GM12878 (cell line): ENCODE measurements around the gene RALGAPA2. TPM values are rescaled to one million over a fixed set of nuclear protein-coding genes. Genes with fewer than 3 reads are reported as not detected.

Source experiments
- ATAC-seq: fragments of 200-7000 bp; cut with Tn5 transposase; 3 replicates; pipeline ENCODE4 v1.9.1; 2020; ENCODE audit warnings: mild to moderate bottlenecking, moderate library complexity
- BruUV-seq: library from RNA; stranded (reverse); fragments of 400-500 nt; replicated peaks from 2 replicates; lab custom pipeline; 2021; lab: Mats Ljungman, UMichigan
- CTCF ChIA-PET: fragments of 300-600 bp; sonication (Branson Sonifier 250); formaldehyde crosslinking; extraction: SDS; loops from one replicate; lab custom pipeline; 2021; ENCODE audit warnings: inconsistent platforms; lab: Yijun Ruan, JAX
- POLR2A ChIA-PET: fragments of 350-600 bp; formaldehyde crosslinking; extraction: SDS; loops from one replicate; lab custom pipeline; 2021; ENCODE audit warnings: inconsistent platforms; lab: Charles Lee
- RAD21 ChIA-PET: fragments of 300-600 bp; sonication (Branson Sonifier 250); formaldehyde crosslinking; loops from one replicate; lab custom pipeline; 2023; ENCODE audit warnings: antibody characterized with exemption; ENCODE audit not compliant: unreplicated experiment; lab: Charles Lee
- SMC1A ChIA-PET: fragments of 300-600 bp; sonication (Branson Sonifier 250); formaldehyde crosslinking; loops from one replicate; lab custom pipeline; 2023; ENCODE audit not compliant: unreplicated experiment, uncharacterized antibody; lab: Charles Lee
- DNase-seq: peaks from one replicate; pipeline ENCODE4 v3.0.0-alpha.2; 2011; ENCODE audit warnings: low read depth, low spot score
- FAIRE-seq: peaks from 3 replicates; lab custom pipeline; 2011; peaks lifted over from hg19 to GRCh38; lab: Jason Lieb, UNC
- H2AFZ ChIP-seq: 2 replicates; pipeline ENCODE4 v1.6.0; 2011; ENCODE audit warnings: low read depth, low read length, control low read depth; ENCODE audit not compliant: control insufficient read depth
- H3K27ac ChIP-seq: 2 replicates; pipeline ENCODE4 v1.5.1; 2011; ENCODE audit warnings: control low read depth; ENCODE audit not compliant: control insufficient read depth, insufficient read depth
- H3K27me3 ChIP-seq, 2 experiments: replicated peaks in 1 of 2; 2 replicates each; pipeline versions ENCODE4 v1.6.0 to v1.6.1; 2011; ENCODE audit warnings: low read length in 1 of 2; ENCODE audit not compliant: control insufficient read depth in 2 of 2, insufficient read depth in 2 of 2
- H3K36me3 ChIP-seq, 2 experiments: 2 replicates each; pipeline ENCODE4 v1.5.1; 2011; ENCODE audit warnings: low read length in 1 of 2; ENCODE audit not compliant: control insufficient read depth in 2 of 2, insufficient read depth in 2 of 2
- H3K4me1 ChIP-seq: 2 replicates; pipeline ENCODE4 v1.6.1; 2011; ENCODE audit warnings: mild to moderate bottlenecking, low read length, moderate library complexity, mixed read lengths; ENCODE audit not compliant: control insufficient read depth, insufficient read depth
- H3K4me2 ChIP-seq: 2 replicates; pipeline ENCODE4 v1.6.0; 2011; ENCODE audit warnings: control low read depth; ENCODE audit not compliant: control insufficient read depth, insufficient read depth
- H3K4me3 ChIP-seq: fragments of 200-600 bp; sonication (generic); 2 replicates; pipeline ENCODE4 v1.5.1; 2016
- H3K79me2 ChIP-seq: 2 replicates; pipeline ENCODE4 v1.6.0; 2011; ENCODE audit warnings: low read length; ENCODE audit not compliant: control insufficient read depth, insufficient read depth
- H3K9ac ChIP-seq: 2 replicates; pipeline ENCODE4 v1.8.0; 2011; ENCODE audit warnings: low read length, control low read depth, mixed read lengths; ENCODE audit not compliant: control insufficient read depth, insufficient read depth
- H3K9me3 ChIP-seq: replicated peaks from 3 replicates; pipeline ENCODE4 v1.5.1; 2011; ENCODE audit warnings: mild to moderate bottlenecking, low read length; ENCODE audit not compliant: control insufficient read depth, insufficient read depth
- H4K20me1 ChIP-seq: 2 replicates; pipeline ENCODE4 v1.6.0; 2011; ENCODE audit not compliant: control insufficient read depth, insufficient read depth
- TBL1XR1 ChIP-seq: IDR thresholded peaks from 2 replicates; pipeline ENCODE4 v1.6.1; 2012; ENCODE audit warnings: low read depth, low read length, improper control_type of control experiment
- WGBS: methylation state at CpG from one replicate; pipeline ENCODE4 v1.1.6; 2016; ENCODE audit warnings: low lambda C conversion rate; ENCODE audit not compliant: insufficient replicate concordance, insufficient coverage; ENCODE audit errors: missing lambda C conversion rate; 5-methylcytosine and 5-hydroxymethylcytosine counted together
- in situ Hi-C: fragments of 300-500 bp; cut with MboI; formaldehyde crosslinking; loops from 9 replicates; pipeline ENCODE4 v1.14.3; 2018; ENCODE audit warnings: mixed read lengths
- intact Hi-C: fragments of 100-400 bp; cut with micrococcal nuclease; formaldehyde crosslinking; loops from one replicate; pipeline ENCODE4 v1.14.2; 2022; ENCODE audit not compliant: unreplicated experiment
- polyA plus RNA-seq, 11 experiments: library from polyadenylated mRNA; depleted of rRNA in 4 of 11; unstranded in 6 of 11; stranded (reverse) in 5 of 11; fragments of >200 nt; fragmentation: Nextera tagmentation in 4 of 11; fragmentation: Illumina TruSeq in 1 of 11; extraction: Ambion mirVana in 4 of 11; extraction: Trizol in 1 of 11; gene quantifications; 1 replicate in 1 of 11; 2 replicates in 10 of 11; pipeline versions ENCODE4 v1.2.1 to v1.2.3, GENCODE V29; 2011 to 2016; ENCODE audit warnings: inconsistent platforms in 2 of 11, missing spikeins in 2 of 11, low read depth in 1 of 11
- total RNA-seq, 4 experiments: library from RNA; depleted of rRNA in 3 of 4; stranded (reverse); fragments of >200 nt in 3 of 4; fragmentation: Illumina TruSeq in 1 of 4; extraction: Trizol in 1 of 4; gene quantifications; 2 replicates each; pipeline versions ENCODE4 v1.2.1 to v1.2.3, GENCODE V29; 2013 to 2021
- TF ChIP-seq, protein P1 (sequence below): fragments of 450-650 bp; IDR thresholded peaks from 2 replicates; pipeline ENCODE4 v1.6.1; 2017; ENCODE audit warnings: low read depth, mild to moderate bottlenecking, moderate library complexity

The RALGAPA2 gene
- total and polyA plus RNA-seq, 10 of the 15 experiments (the other 5 are each of a cell fraction or from before 2014, with no cell fraction given), result 2.9 to 29.4 (median 19.6) TPM

DNA sequence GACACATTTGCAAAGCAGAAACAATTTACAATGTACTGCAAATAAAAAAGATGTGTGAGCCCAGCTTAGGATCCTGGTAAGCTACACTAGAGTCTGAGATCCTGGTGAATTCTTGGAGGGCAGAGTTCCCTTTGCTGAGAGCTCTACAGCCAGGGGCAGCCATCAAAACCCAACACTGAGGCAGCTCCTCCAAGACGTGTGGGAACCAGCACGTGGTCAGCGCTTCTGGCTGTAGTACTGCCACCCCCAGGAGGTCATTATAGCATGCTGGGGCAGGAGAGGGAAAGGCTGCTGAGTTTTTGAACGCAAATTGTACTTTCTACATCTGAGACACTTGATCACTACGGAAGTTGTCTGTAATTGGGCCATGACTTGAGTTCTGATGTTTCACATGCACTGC, 213.0 kb downstream of the RALGAPA2 start:
- H3K9me3 ChIP-seq, result no peaks in the 10 kb centered on the region
- DNase-seq (no peak), FAIRE-seq (no peak), ATAC-seq (no peak)
- 92% methylated on average over 5 of the region's 5 CpGs for WGBS
- no peak overlapping the region for H3K4me3 ChIP-seq
- intact Hi-C loops (no loop called here), in situ Hi-C loops (no loop called here)
- ChIA-PET SMC1A (interaction anchor here (1.0 to 3.7 kb wide), 6 partner anchors 9 to 61 kb away, joined by 3 to 16 read pairs (median 6); no protein-coding TSS in a partner anchor), RAD21 (interaction anchor here (0.9 to 1.1 kb wide), 2 partner anchors 11 to 54 kb away, joined by 3 to 4 read pairs; no protein-coding TSS in a partner anchor), POLR2A (no interaction called here), CTCF (interaction anchor here (0.7 to 1.2 kb wide), 3 partner anchors 11 to 60 kb away, joined by 3 to 6 read pairs (median 4); no protein-coding TSS in a partner anchor)
- no peak overlapping the region for H2AFZ ChIP-seq
- H3K4me2 ChIP-seq, result no peak overlapping the region
- peaks cover 20% of the 10 kb centered on the region for H3K4me1 ChIP-seq
- H3K9ac ChIP-seq, result no peak overlapping the region
- no peaks in the 10 kb centered on the region for H3K79me2 ChIP-seq
- peaks cover 3 to 12% of the 10 kb centered on the region in 2 experiments for H3K36me3 ChIP-seq
- H3K27me3 ChIP-seq, result no peaks in the 10 kb centered on the region
- TF ChIP-seq, protein P1, sequence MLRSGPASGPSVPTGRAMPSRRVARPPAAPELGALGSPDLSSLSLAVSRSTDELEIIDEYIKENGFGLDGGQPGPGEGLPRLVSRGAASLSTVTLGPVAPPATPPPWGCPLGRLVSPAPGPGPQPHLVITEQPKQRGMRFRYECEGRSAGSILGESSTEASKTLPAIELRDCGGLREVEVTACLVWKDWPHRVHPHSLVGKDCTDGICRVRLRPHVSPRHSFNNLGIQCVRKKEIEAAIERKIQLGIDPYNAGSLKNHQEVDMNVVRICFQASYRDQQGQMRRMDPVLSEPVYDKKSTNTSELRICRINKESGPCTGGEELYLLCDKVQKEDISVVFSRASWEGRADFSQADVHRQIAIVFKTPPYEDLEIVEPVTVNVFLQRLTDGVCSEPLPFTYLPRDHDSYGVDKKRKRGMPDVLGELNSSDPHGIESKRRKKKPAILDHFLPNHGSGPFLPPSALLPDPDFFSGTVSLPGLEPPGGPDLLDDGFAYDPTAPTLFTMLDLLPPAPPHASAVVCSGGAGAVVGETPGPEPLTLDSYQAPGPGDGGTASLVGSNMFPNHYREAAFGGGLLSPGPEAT, result no peak
- no peak for TF ChIP-seq TBL1XR1
- no TSS peak for BruUV-seq
- H3K27ac ChIP-seq, result no peak overlapping the region
- no peaks in the 10 kb centered on the region for H4K20me1 ChIP-seq
